NT2/D1 (cell line): ENCODE measurements around the gene MAN1B1.

ENCODE experiments used
- DNase-seq: peaks from one replicate; pipeline ENCODE4 v3.0.0-alpha.2; 2011; ENCODE audit warnings: low read depth, low spot score
- H3K27me3 ChIP-seq: 2 replicates; pipeline ENCODE4 v1.6.0; 2011; ENCODE audit warnings: mild to moderate bottlenecking; ENCODE audit not compliant: insufficient read length, insufficient read depth
- H3K36me3 ChIP-seq: 2 replicates; pipeline ENCODE4 v1.6.1; 2011; ENCODE audit warnings: mild to moderate bottlenecking, low read length, mixed read lengths; ENCODE audit not compliant: insufficient read depth, insufficient read length
- H3K4me1 ChIP-seq: 2 replicates; pipeline ENCODE4 v1.5.1; 2011; ENCODE audit not compliant: insufficient read depth, insufficient read length
- H3K4me3 ChIP-seq: 2 replicates; pipeline ENCODE4 v1.5.1; 2011; ENCODE audit warnings: low read depth; ENCODE audit not compliant: insufficient read length
- H3K9ac ChIP-seq: 2 replicates; pipeline ENCODE4 v1.6.0; 2011; ENCODE audit warnings: low read depth; ENCODE audit not compliant: insufficient read length
- H3K9me3 ChIP-seq: 2 replicates; pipeline ENCODE4 v1.5.1; 2011; ENCODE audit warnings: mild to moderate bottlenecking, low read length; ENCODE audit not compliant: insufficient read depth
- SUZ12 ChIP-seq: IDR thresholded peaks from 2 replicates; pipeline ENCODE4 v1.6.1; 2011; ENCODE audit not compliant: insufficient read length, insufficient read depth; ENCODE audit errors: extremely low read depth
- YY1 ChIP-seq: IDR thresholded peaks from 2 replicates; pipeline ENCODE4 v1.6.1; 2011; ENCODE audit not compliant: insufficient read length, insufficient read depth
- ZNF274 ChIP-seq: IDR thresholded peaks from 2 replicates; pipeline ENCODE4 v1.6.1; 2011; ENCODE audit warnings: mild to moderate bottlenecking, low read depth, low read length

Gene MAN1B1

DNA sequence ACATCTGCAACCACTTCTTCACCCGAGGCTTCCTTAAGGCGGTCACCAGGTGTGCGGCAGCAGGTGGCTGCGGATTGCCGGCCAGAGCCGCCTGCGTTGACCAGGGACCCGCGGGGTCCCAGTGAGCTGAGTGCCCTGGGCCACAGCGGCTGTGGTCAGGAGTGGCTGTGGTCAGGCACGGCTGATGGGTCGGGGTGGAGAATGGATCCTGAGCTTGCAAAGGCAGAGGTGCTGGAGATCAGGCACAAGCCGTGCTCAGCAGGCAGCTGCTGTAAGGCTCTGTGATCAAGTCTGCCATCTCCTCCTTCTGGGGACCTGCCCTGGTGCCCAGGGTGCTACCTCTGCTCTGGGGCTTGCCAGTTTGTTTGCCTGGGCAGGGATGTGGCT lies 7.4 kb upstream of the MAN1B1 start:
- no peaks in the 10 kb centered on the region for H3K9me3 ChIP-seq
- no peak for DNase-seq
- peak overlapping the region; percentile 9 for H3K9ac ChIP-seq
- H3K27me3 ChIP-seq = peaks cover 9% of the 10 kb centered on the region
- H3K4me3 ChIP-seq = no peak overlapping the region
- H3K4me1 ChIP-seq = peaks cover 27% of the 10 kb centered on the region
- TF ChIP-seq YY1 = no peak
- no peak for TF ChIP-seq ZNF274
- no peak for TF ChIP-seq SUZ12
- peaks cover 36% of the 10 kb centered on the region for H3K36me3 ChIP-seq

DNA sequence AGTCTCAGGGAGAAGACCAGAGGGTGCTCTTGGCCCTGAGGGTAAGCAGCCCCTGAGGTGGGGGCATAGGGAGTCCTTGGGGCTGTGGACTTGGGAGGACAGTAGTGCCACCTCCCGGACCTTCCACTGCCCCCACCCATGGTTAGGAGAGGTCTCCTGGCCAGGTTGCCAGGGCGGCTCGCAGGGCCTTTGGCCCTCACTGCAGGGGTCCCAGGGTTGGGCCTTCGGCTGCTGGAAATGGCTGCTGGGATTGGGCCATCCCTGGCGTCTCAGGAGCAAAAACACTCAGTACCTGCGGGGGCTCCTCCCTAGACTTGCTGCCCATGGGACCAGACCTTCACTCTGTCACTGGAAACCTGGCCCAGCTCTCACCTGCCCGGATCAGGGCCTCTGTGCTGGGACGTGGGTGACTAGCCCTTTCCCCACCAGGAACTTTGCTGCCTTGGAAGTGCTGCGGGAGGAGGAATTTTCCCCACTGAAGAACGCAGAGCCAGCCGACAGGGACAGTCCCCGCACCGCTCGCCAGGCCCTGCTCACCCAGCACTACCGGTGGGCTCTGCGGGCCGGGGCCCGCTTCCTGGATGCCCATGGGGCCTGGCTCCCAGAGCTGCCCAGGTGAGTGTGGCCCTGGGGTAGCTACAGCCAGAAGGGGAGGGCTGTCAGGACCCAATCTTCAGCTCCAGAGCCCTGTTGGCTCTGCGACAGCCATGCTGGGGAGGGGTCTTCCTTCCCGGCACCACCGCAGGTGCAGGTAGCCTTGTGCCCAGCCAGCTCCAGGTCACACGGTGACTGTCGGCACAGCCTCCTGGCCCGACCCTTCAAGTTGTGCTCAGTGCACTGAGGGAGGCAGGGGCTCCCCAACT lies 6.3 kb upstream of the MAN1B1 start:
- H3K36me3 ChIP-seq = peaks cover 36% of the 10 kb centered on the region
- TF ChIP-seq ZNF274 (no peak), SUZ12 (no peak), YY1 (no peak)
- H3K4me1 ChIP-seq = peaks cover 24% of the 10 kb centered on the region
- H3K27me3 ChIP-seq = peaks cover 9% of the 10 kb centered on the region
- DNase-seq = no peak
- peak overlapping the region; percentile 17 for H3K9ac ChIP-seq
- H3K4me3 ChIP-seq = no peak overlapping the region
- H3K9me3 ChIP-seq = no peaks in the 10 kb centered on the region

DNA sequence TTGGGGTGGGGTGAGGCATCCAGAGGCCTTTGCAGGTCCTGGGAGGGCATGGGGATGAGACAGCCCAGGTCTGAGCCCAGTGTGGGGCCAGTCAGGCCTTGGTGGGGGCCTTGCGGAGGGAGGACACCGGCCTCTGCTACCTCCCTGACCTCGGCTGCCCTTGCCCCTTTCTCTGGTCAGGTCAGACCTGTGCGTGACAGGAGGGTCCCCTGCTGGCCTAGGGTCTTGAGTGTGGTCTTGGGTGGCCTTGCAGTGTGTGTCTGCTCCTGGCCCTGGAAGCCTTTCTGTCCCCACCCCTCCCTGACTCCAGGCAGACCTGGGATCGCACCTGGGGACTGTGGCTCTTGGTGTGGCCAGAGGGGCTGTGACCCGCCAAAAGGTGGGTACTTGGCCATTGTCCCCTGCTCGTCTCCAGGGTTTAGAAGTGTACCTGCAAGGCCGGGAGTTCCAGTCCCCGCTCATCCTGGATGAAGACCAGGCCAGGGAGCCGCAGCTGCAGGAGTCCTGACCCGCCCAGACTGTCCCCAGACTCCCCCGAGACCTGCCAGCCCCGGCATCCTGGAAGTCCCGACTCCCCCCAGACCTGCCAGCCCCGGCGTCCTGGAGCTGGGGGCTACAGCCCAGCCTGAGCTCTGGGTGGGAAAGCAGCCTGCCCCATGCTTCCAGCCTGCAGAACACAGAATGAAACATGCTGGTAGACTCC lies 4.4 kb upstream of the MAN1B1 start:
- TF ChIP-seq SUZ12 (no peak), YY1 (no peak), ZNF274 (no peak)
- peaks cover 36% of the 10 kb centered on the region for H3K36me3 ChIP-seq
- peaks cover 24% of the 10 kb centered on the region for H3K4me1 ChIP-seq
- peak overlapping the region; percentile 57 for H3K9ac ChIP-seq
- no peak overlapping the region for H3K4me3 ChIP-seq
- peaks cover 6% of the 10 kb centered on the region for H3K27me3 ChIP-seq
- H3K9me3 ChIP-seq = no peaks in the 10 kb centered on the region
- no peak for DNase-seq

DNA sequence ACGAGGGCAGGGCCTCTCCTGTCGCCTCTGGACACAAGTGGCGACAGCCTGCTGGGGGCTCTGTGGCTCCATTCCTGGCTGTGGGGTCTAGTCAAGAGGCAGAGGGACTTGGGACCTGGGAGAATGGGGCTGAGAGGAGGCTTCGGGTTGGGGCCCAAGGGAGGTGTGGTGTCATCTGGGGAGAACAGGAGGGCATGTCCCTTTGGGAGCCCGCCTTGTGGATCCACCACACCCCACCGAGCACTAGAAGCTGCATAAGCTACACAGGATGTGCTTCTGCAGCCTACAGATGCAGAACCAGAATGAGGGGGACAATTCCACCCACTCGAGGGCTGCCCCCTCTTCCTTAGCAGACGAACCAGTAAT lies 3.9 kb upstream of the MAN1B1 start:
- H3K4me1 ChIP-seq = peaks cover 23% of the 10 kb centered on the region

DNA sequence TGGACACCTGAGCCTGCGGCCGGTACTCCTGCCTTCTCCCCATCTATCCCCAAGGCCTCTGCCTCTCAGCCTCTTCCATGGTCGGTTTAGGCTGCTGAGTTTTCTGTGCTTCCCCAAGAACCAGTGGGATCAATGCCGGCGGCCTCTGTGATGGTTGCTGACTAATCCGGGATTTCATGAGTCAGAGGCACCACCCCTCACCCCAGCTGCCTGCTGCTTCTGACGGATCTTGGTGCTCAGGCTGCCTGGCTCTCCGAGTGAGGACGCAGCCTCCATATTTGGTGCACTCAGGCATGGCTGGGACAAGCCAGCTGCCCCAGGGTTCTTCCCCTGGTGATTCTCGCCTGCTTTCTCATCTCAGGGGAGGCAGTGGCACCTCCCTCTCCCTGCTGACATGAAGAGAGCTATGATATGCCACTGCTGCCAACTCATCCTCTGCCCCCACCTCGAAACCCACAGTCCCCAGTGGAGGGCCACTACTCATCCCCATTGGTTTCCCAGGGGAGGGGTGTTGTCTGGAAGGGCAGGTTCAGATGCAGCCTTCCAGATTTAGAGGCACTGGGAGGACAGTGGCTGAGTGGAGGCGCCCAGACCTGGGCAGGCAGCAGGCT lies 3.3 kb upstream of the MAN1B1 start:
- Histone ChIP-seq H3K4me1 (peaks cover 21% of the 10 kb centered on the region), H3K27me3 (no peaks in the 10 kb centered on the region), H3K36me3 (peaks cover 36% of the 10 kb centered on the region), H3K4me3 (no peak overlapping the region), H3K9ac (peak overlapping the region; percentile 38), H3K9me3 (no peaks in the 10 kb centered on the region)
- TF ChIP-seq SUZ12 (no peak), YY1 (peak; percentile 26), ZNF274 (no peak)
- no peak for DNase-seq

More for the DNA sequence above, 3.9 kb upstream of the MAN1B1 start:
- Histone ChIP-seq H3K4me3 (no peak overlapping the region), H3K27me3 (peaks cover 5% of the 10 kb centered on the region), H3K9me3 (no peaks in the 10 kb centered on the region), H3K9ac (peak overlapping the region; percentile 57), H3K36me3 (peaks cover 36% of the 10 kb centered on the region)
- DNase-seq = no peak
- TF ChIP-seq ZNF274 = no peak
- TF ChIP-seq SUZ12 = no peak
- TF ChIP-seq YY1 = no peak

DNA sequence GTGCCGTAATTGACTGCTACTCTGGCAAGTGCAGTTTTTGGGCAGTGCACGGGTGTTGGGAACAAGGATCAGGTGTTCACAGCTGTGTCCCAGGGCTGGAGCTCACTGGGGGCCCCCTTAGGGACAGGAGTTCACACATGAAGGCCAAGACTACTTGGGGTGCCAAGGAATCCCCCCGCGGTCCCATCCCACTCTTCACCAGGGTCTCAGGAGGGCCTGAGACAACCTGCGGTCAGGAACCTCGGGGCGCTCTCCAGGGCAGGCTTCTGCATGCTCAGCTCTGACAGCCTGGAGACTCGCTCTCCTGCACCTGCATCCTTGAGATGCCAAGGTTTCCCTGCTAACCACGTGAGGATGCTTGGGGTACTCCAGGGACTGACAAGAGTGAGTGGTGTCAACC lies 2.3 kb upstream of the MAN1B1 start:
- Histone ChIP-seq H3K4me3 (no peak overlapping the region), H3K9ac (peak overlapping the region; percentile 8), H3K9me3 (no peaks in the 10 kb centered on the region), H3K27me3 (no peaks in the 10 kb centered on the region), H3K4me1 (peaks cover 24% of the 10 kb centered on the region), H3K36me3 (peaks cover 40% of the 10 kb centered on the region)
- DNase-seq = no peak
- TF ChIP-seq YY1 (no peak), ZNF274 (no peak), SUZ12 (no peak)
